Glutamatergic neuron (in vitro differentiated cells): ENCODE measurements around the gene ACSF3. TPM values are rescaled to one million over a fixed set of nuclear protein-coding genes. Genes with fewer than 3 reads are reported as not detected.

ENCODE experiments used
- DNase-seq: peaks from one replicate; pipeline ENCODE4 v3.0.0; 2022
- H3K27ac Mint-ChIP-seq: one replicate; pipeline ENCODE4 v1.8.0; 2020; ENCODE audit warnings: mild to moderate bottlenecking, mixed read lengths, inconsistent platforms; ENCODE audit not compliant: unreplicated experiment
- H3K27me3 Mint-ChIP-seq: one replicate; pipeline ENCODE4 v1.8.0; 2020; ENCODE audit warnings: mild to moderate bottlenecking, moderate library complexity, mixed read lengths, inconsistent platforms; ENCODE audit not compliant: unreplicated experiment
- H3K36me3 Mint-ChIP-seq: one replicate; pipeline ENCODE4 v1.8.0; 2020; ENCODE audit warnings: mild to moderate bottlenecking, mixed read lengths, inconsistent platforms; ENCODE audit not compliant: unreplicated experiment
- H3K4me1 Mint-ChIP-seq: one replicate; pipeline ENCODE4 v1.8.0; 2020; ENCODE audit warnings: mild to moderate bottlenecking, low read depth, mixed read lengths, inconsistent platforms; ENCODE audit not compliant: unreplicated experiment
- H3K4me3 Mint-ChIP-seq: one replicate; pipeline ENCODE4 v1.8.0; 2020; ENCODE audit warnings: mild to moderate bottlenecking, mixed read lengths, inconsistent platforms; ENCODE audit not compliant: unreplicated experiment
- H3K9me3 Mint-ChIP-seq: one replicate; pipeline ENCODE4 v1.8.0; 2020; ENCODE audit warnings: mild to moderate bottlenecking, moderate library complexity, mixed read lengths, inconsistent platforms; ENCODE audit not compliant: unreplicated experiment
- CTCF ChIP-seq: fragments of 200-600 bp; sonication (generic); IDR thresholded peaks from one replicate; pipeline ENCODE4 v1.5.0; 2021; ENCODE audit not compliant: partially characterized antibody, unreplicated experiment
- total RNA-seq: library from RNA; stranded (reverse); fragmentation: NEBNext Ultra II Directional; extraction: Animal tissue kit (Norgen Biotek cat#: 25700); gene quantifications from one replicate; pipeline ENCODE4 v1.2.1, GENCODE V29; 2021; ENCODE audit not compliant: unreplicated experiment

Gene ACSF3
- total RNA-seq, 1 donor from 2014 or later: 29.3 TPM

GRCh38 chr16:89155184-89155679 lies 61.6 kb downstream of the ACSF3 start:
- Mint-ChIP-seq H3K36me3 (peaks cover 19% of the 10 kb centered on the region), H3K4me1 (peaks cover 10% of the 10 kb centered on the region), H3K9me3 (peaks cover 6% of the 10 kb centered on the region), H3K27me3 (peaks cover 5% of the 10 kb centered on the region), H3K4me3 (no peak overlapping the region), H3K27ac (no peak overlapping the region)
- TF ChIP-seq CTCF: no peak
- DNase-seq: no peak

- no peak for TF ChIP-seq CTCF
- Mint-ChIP-seq H3K4me1 (peaks cover 10% of the 10 kb centered on the region), H3K36me3 (peaks cover 12% of the 10 kb centered on the region), H3K27ac (no peak overlapping the region), H3K27me3 (peaks cover 5% of the 10 kb centered on the region), H3K9me3 (peaks cover 5% of the 10 kb centered on the region), H3K4me3 (no peak overlapping the region)
- DNase-seq: no peak
Observed at GRCh38 chr16:89155851-89156739, 62.4 kb downstream of the ACSF3 start.

DNA sequence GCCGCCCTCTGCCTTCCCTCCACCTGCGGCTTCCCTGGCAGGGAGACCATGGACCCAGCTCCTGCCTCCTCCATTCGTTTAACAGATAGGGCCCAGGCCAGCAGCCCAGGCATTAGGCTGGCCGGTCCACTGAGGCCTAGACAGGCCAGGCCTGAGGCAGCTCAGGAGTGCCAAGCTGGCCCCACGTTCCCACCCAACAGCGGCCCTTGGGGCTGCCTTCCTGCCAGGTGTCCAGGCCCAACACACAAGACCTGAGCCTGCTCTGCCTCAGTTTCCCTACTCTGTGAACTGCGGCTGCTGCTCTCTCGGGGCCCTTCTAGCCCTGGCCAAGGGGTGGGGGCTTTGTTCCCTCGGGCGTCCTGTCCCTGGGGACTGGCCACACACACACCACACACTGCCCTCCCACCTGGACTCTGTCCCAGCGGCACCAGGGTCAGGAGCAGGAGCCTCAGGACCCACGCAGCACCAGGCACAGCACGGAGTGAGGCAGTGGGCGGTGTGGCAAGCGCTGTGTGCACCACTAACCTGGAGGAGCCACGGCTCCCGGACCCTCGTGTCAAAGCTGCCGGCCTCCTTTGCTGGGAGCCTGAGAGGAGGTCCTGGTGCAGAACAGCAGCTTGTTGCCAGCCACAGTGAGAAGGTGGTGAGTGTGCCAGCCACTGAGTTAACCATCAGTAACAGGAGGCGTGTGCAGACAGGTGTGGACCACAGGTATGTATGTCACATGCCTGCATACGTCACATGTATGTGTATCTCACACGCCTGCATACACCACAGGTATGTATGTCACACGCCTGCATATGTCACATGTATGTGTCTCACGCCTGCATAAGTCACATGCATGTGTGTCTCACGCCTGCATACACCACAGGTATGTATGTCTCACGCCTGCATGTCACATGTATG lies 63.3 kb downstream of the ACSF3 start:
- Mint-ChIP-seq H3K9me3 (peaks cover 5% of the 10 kb centered on the region), H3K27ac (no peak overlapping the region), H3K36me3 (peaks cover 4% of the 10 kb centered on the region), H3K4me1 (peaks cover 10% of the 10 kb centered on the region), H3K27me3 (peaks cover 9% of the 10 kb centered on the region), H3K4me3 (no peak overlapping the region)
- no peak for TF ChIP-seq CTCF
- no peak for DNase-seq

GRCh38 chr16:89157778-89158177 lies 64.1 kb downstream of the ACSF3 start:
- H3K9me3 Mint-ChIP-seq: peaks cover 8% of the 10 kb centered on the region
- H3K27me3 Mint-ChIP-seq: peaks cover 14% of the 10 kb centered on the region
- no peak overlapping the region for H3K4me3 Mint-ChIP-seq
- no peak for DNase-seq
- H3K36me3 Mint-ChIP-seq: peaks cover under 1% of the 10 kb centered on the region
- no peak for TF ChIP-seq CTCF
- H3K4me1 Mint-ChIP-seq: peaks cover 10% of the 10 kb centered on the region
- no peak overlapping the region for H3K27ac Mint-ChIP-seq
